IPS-18a (cell line): ENCODE measurements around the gene KLF16.

Source experiments
- H3K27ac ChIP-seq: one replicate; pipeline ENCODE4 v1.5.1; 2013; ENCODE audit warnings: low read length
- H3K27me3 ChIP-seq: one replicate; pipeline ENCODE4 v1.6.1; 2013; ENCODE audit warnings: mild to moderate bottlenecking, low read length; ENCODE audit not compliant: control insufficient read depth, insufficient read depth
- H3K36me3 ChIP-seq: one replicate; pipeline ENCODE4 v1.6.1; 2013; ENCODE audit warnings: low read depth, low read length; ENCODE audit not compliant: control insufficient read depth
- H3K4me1 ChIP-seq: one replicate; pipeline ENCODE4 v1.6.1; 2013; ENCODE audit warnings: low read depth, low read length; ENCODE audit not compliant: control insufficient read depth
- H3K4me3 ChIP-seq: one replicate; pipeline ENCODE4 v1.5.1; 2013; ENCODE audit warnings: low read length
- H3K9ac ChIP-seq: one replicate; pipeline ENCODE4 v1.6.1; 2013; ENCODE audit warnings: mild to moderate bottlenecking, low read length, moderate library complexity
- H3K9me3 ChIP-seq: one replicate; pipeline ENCODE4 v1.6.1; 2013; ENCODE audit warnings: low read depth, low read length; ENCODE audit not compliant: control insufficient read depth

The KLF16 gene

DNA sequence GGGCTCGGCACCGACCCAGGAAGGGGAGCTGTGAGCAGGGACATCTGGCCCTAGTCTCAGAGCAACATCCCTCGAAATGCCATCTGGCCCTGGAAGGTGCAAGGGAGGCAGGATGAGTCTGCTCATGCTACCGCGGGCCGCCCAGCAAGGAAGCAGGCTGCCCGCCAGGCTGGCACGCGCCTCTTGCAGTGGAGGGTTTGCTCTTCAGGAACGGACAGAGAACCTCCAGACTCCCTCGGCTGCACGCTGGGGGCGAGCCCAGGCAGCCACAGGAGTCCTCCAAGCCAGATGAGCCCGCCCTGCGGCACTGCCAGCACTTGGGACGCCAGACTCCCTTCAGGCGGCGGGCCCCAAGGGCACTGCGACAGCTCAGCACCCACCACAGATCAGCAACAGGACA lies 41.2 kb downstream of the KLF16 start:
- Histone ChIP-seq H3K27me3 (no peaks in the 10 kb centered on the region), H3K36me3 (peaks cover 16% of the 10 kb centered on the region), H3K27ac (no peak overlapping the region), H3K9ac (no peak overlapping the region), H3K4me1 (peaks cover 3% of the 10 kb centered on the region), H3K9me3 (no peaks in the 10 kb centered on the region), H3K4me3 (no peak overlapping the region)

DNA sequence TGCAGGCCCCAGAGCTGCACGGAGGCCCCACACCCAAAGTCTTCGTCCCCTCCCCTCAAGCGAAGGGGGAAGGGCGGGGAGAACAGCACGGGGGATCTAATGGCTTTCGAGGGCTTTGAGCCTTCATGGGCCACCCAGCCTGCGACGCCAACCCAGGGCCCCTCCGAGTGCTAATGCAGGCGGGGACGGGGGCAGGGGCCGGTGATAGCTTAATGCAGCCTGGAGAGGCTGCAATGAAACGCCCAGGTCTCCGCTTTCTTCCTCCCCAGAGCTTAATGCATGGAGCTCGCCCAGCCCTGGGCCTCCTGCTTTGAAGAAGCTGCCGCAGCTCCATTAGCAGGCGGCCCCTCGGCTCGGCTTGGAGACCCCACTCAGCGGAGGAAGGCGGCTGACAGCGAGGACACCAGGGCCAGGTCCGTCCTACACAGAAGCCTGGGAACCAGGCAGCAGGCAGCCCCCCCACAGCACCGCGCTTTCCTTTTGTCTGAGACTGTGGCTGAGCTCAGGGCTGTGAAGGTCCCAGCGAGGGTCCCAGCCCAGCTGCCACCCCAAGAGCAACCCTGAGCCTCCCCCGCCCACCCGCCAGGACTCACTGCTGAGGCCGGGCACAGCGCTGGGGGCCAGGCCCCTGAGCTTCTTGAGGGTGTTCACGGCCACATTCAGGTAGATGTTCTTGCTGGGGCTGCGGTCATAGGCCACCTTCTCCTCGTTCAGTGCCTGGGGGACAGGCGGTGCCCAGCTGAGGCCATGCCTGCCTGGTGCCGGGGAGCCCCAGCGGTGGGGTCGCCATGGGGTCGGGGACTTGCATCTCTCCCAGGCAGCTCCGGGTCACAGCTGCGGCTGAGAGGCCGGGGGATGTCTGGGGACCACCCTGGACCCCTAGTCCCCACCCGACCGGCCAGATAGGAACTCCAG lies 43.8 kb downstream of the KLF16 start:
- peaks cover 24% of the 10 kb centered on the region for H3K36me3 ChIP-seq
- no peaks in the 10 kb centered on the region for H3K4me1 ChIP-seq
- H3K9me3 ChIP-seq: no peaks in the 10 kb centered on the region
- no peak overlapping the region for H3K4me3 ChIP-seq
- no peak overlapping the region for H3K27ac ChIP-seq
- no peaks in the 10 kb centered on the region for H3K27me3 ChIP-seq
- no peak overlapping the region for H3K9ac ChIP-seq

DNA sequence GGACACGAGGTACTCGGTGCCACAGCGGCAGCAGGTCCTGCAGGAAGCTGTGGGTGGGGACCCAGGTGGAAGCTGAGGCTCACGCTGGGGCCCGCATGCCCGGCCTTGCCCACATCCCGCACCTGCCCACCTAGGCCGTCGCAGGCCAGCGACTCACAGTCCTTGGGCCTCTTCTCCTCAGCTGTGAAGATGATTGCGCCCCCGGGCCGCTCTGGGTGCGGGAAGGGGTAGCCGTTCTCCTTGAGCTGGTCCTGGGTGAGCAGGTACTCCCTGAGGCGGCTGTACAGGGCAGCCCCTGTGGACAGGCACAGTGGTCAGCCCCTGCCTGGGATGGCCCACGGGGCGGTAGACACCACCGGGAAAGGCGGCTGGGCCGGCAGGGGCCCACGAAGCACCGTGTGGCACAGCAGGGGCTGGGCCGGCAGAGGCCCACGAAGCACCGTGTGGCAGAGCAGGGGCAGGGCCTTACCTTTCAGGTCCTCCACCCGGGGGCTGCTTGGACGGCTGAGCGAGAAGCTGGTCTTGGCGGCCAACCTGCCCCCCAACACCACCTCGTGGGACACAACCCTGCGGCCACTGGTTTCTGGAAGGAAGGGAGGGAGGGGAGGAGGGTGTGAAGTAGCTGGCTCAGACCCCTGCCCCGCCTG lies 44.7 kb downstream of the KLF16 start:
- Histone ChIP-seq H3K9me3 (no peaks in the 10 kb centered on the region), H3K27ac (no peak overlapping the region), H3K4me1 (no peaks in the 10 kb centered on the region), H3K36me3 (peaks cover 22% of the 10 kb centered on the region), H3K27me3 (no peaks in the 10 kb centered on the region), H3K9ac (no peak overlapping the region), H3K4me3 (no peak overlapping the region)

DNA sequence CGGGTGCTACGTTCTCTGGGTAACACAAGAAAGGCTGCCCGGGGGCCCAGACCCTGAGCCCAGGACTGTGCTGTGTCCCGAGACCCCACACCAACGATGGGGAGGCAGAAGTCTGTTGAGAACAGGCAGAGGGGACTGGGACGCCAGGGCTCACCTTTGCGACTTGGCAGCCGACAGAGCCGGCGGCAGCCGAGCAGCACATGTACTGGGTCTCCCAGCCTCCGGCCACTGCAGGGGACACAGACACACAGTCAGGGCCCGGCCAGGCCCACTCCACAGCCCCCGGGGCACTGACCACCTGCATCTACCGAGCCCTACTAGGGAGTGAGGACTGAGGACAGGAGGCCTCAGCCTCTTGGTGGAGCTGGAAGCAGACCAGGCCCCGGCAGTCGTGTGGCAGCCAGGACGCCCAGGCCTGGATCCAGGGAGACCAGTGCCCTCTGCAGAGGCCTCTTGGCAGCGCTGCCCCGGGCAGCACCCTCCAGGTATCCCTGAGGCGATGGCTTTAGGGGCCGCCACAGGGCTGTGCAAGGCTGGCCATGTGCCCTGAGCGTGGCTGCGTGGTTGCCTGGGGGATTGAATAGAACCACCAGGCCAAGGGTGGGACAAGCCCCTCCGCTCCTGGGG lies 45.7 kb downstream of the KLF16 start:
- Histone ChIP-seq H3K27ac (no peak overlapping the region), H3K9ac (no peak overlapping the region), H3K4me1 (no peaks in the 10 kb centered on the region), H3K27me3 (no peaks in the 10 kb centered on the region), H3K36me3 (peaks cover 18% of the 10 kb centered on the region), H3K9me3 (no peaks in the 10 kb centered on the region), H3K4me3 (no peak overlapping the region)

DNA sequence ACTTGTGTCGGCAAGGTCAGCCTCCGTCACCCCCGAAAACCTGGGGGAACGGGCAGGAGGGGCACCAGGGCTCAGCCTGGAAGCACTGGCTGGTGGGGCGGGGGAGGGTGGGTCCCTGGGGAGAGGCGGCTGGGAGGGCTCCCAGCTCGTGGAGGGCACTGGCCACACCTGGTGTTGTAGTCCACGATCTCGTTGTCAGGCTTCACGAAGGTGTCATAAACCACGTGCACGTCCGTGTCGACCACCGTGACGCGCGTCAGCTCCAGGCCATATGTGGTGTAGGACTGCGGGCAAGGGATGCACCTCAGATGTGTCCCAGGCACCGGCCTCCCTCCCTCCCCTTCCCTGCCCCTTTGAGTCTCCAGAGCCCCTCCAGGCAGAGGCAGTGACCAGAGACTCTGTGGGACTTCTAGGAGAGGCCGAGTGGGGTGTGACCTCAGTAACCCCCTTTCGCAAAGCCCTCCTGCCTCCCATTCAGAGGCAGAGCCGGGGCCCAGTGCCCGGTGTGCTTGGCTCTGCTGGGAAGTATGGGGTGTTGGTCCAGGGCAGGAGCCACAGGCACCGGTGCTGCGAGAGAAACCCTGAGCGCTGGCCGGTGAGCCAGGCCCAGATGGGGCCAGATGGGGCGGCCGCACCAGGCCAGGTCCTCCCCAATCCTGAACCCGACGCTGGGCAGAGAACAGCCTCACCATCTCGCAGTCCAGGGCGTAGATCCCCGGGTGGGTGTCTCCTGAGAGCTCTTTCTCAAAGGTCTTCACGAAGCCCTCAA lies 46.7 kb downstream of the KLF16 start:
- Histone ChIP-seq H3K4me3 (no peak overlapping the region), H3K27me3 (no peaks in the 10 kb centered on the region), H3K36me3 (peaks cover 18% of the 10 kb centered on the region), H3K9ac (no peak overlapping the region), H3K9me3 (no peaks in the 10 kb centered on the region), H3K27ac (no peak overlapping the region), H3K4me1 (no peaks in the 10 kb centered on the region)

DNA sequence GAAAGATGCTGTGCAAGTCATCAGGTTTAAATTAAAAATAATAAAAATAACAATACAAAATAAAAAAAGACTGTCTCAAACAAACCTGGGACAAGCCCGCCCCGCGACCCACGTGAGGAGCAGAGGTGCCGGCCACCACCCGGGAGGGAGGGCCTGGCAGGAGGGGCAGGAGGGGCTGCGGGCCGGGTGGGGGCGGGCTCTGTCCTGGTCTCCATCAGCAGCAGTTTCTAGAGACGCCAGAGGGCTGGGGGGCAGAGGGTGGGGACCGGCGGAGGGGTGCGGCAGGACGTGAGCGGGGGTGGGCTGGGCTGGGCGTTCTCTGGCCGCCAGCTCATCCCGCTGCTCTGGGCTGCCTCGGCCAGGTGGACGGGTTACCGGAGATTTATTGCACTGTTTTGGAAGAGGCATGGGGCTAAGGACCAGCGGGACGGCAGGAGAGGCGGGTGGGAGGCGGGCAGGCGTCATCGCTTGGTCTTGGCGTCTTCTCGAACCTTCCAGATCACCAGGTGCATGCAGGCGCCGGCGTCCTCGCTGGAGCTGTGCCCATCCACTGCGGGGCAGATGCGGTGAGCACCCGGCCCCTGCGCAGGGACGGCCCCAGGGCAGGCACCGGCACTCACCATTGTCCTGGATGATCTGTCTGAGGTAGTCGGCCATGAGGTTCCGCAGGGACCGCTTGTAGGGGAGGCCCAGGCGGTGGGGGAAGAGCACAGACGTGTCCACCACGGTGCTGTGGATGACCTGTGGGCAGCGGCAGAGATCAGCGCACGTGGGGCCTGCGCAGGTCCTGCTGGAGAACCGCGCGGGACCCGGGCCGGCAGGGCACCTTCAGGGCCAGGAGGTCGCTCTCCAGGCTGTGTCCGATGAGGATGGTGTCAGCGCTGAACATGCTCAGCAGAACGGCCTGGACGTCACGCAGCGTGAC lies 47.5 kb downstream of the KLF16 start:
- Histone ChIP-seq H3K9me3 (no peaks in the 10 kb centered on the region), H3K4me1 (no peaks in the 10 kb centered on the region), H3K4me3 (no peak overlapping the region), H3K36me3 (peaks cover 15% of the 10 kb centered on the region), H3K27me3 (peaks cover 8% of the 10 kb centered on the region), H3K27ac (no peak overlapping the region), H3K9ac (no peak overlapping the region)

DNA sequence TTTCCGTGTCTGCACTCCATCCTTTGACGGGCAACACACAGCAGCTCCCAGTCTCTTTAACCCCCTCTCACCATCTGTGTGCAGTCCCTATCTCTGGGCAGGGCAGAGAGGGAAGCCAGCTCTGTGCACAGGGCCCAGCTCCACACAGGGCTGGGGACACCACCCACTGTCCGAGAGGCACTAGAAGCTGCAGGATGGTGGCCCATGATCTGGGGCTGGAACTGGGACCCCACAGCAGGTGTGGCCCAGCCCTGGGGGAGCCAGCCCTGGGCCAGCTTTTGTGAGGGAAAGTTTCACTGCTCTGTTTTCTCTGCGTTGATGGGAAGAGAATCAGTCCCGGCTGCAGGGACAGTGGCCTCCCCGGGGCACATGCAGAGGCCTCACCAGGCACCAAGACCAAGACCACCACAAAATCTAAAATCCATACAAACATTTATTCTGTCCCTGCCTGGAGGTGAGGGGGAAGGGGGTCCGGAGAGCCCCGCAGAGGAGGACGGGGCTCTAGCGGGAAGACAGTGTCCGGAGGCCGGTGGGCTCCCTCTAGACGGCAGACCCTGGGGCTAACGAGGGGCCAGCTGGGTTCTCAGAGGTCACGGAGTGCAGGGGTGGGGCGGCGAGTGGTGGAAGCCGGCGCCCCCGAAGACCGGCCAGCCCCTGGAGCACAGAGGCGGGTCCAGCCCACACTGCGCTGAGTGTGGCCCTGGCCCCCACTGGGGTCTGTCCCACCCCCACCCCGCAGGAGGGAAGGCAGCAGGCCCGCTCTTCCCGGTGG lies 48.4 kb downstream of the KLF16 start:
- Histone ChIP-seq H3K27me3 (peaks cover 8% of the 10 kb centered on the region), H3K9me3 (no peaks in the 10 kb centered on the region), H3K4me3 (no peak overlapping the region), H3K27ac (no peak overlapping the region), H3K9ac (no peak overlapping the region), H3K36me3 (peaks cover 13% of the 10 kb centered on the region), H3K4me1 (no peaks in the 10 kb centered on the region)

DNA sequence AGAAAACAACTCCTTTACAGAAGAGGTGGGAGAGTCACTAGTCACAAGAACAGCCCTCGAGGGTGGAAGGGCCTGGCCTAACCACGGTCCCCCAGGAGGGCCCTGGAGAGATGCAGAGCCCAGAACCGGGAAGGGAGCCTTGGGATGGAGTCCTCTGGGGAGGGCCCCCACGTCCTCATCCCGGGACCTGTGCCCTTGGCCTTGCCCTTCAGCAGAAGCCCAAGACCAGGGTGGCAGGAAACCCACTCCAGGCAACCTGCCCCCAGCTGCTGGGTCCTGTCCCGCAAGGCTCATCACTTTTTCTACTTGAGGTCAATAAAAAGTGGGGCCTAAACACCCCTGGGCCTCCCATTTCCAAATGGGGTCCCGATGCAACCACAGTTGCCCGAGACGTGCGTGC lies 49.0 kb downstream of the KLF16 start:
- Histone ChIP-seq H3K9ac (no peak overlapping the region), H3K27me3 (peaks cover 8% of the 10 kb centered on the region), H3K9me3 (no peaks in the 10 kb centered on the region), H3K4me1 (no peaks in the 10 kb centered on the region), H3K4me3 (no peak overlapping the region), H3K36me3 (peaks cover 9% of the 10 kb centered on the region), H3K27ac (no peak overlapping the region)

DNA sequence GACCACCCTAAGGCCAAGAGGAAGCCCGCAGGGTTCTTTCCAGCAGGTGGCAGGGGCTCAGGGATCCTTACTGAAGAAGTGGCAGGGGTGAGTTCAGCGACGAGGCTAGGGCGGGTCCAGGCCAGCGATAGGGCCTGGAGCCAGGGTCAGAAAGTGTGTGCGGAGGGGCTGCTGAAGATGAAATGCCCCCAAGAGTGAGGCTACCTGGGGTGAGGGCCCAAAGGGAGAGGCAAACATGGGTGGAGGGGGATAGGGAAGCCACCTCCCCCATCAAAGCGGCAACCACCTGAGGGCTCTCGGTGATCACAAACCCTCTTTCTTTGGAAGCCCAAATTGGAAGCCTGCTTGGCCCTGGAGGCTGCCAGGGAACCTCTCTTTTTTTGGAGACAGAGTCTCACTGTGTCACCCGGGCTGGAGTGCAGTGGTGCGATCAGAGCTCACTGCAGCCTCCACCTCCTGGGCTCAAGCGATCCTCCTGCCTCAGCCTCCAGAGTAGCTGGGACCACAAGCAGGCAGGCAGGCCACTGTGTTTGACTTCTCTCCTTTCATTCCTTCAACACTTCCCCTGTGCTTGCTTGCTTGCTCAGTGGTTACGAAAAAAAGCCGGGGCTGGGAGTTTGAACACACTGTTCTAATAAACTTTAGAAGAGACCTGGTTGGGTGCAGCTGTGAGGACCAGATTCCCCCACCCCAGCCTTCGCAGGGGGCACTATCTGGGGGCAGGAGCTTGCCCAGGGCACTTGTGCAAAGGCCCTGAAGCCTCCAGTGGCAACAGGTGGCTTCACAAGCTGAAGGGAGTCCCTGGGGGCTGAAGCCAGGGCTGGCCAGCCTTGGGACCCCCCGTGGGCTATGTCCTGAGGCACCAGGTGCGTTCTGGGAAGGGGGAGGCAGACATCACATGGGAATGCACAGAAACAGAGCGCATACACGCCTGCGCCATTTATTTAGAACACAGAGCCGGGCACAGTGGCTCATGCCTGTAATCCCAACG lies 49.9 kb downstream of the KLF16 start:
- Histone ChIP-seq H3K9ac (peak overlapping the region; percentile 2), H3K4me3 (peak overlapping the region; percentile 55), H3K36me3 (peaks cover 9% of the 10 kb centered on the region)

More for the DNA sequence above, 49.9 kb downstream of the KLF16 start:
- Histone ChIP-seq H3K9me3 (no peaks in the 10 kb centered on the region), H3K4me1 (no peaks in the 10 kb centered on the region), H3K27ac (no peak overlapping the region), H3K27me3 (peaks cover 8% of the 10 kb centered on the region)
